Glomerular endothelial cell (primary cell): ENCODE results near the gene STAP2. TPM values are rescaled to one million over a fixed set of nuclear protein-coding genes. Genes with fewer than 3 reads are reported as not detected.

Experiments used
- DNase-seq: peaks from one replicate; pipeline ENCODE4 v3.0.0-alpha.2; 2011; ENCODE audit warnings: low read depth, low spot score; ENCODE audit errors: extremely low read depth
- total RNA-seq: library from RNA; depleted of rRNA; stranded (reverse); fragments of >200 nt; gene quantifications from 2 replicates; pipeline ENCODE4 v1.2.3, GENCODE V29; 2015

STAP2 gene, protein sequence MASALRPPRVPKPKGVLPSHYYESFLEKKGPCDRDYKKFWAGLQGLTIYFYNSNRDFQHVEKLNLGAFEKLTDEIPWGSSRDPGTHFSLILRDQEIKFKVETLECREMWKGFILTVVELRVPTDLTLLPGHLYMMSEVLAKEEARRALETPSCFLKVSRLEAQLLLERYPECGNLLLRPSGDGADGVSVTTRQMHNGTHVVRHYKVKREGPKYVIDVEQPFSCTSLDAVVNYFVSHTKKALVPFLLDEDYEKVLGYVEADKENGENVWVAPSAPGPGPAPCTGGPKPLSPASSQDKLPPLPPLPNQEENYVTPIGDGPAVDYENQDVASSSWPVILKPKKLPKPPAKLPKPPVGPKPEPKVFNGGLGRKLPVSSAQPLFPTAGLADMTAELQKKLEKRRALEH
- 28.8 and 29.3 TPM in 2 replicates for total RNA-seq

DNA sequence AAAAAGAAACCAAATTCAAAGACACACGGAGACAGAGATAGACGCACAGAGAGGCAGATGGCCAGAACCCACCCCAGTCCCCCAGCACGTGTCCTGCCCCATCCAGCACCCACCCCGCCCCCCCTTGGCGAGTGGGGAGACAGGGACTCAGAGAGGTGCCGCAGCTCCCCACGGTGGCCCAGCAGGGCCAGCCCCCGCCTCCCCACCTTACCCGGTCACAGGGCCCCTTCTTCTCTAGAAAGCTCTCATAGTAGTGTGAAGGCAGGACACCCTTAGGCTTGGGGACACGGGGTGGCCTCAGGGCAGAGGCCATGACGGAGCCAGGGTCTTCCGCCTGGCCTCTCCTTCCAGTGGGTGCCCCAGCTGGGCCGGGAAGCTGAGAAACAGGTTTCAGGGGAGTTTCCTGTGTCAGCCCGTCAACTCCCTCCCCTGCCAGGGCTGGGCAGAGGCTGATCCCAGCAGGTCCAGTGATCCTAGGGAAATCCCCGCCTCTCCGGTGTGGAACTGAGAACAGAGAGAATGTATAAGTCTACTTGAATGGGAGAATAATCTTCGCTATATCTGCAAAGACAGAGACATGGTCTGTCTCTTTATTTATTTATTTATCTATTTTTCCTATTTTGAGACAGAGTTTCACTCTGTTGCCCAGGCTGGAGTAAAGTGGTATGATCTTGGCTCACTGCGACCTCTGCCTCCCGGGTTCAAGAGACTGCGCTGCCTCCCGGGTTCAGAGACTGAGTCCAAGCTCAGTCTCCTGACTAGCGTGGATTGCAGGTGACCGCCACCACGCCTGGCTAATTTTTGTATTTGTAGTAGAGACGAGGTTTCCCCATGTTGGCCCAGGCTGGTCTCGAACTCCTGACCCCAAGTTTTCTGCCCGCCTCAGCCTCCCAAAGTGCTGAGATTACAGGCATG is at the start of gene STAP2:
Gene STAP2 (minus strand): TSS at position 387 of the 915 bp plus-strand sequence. CDS start 74 bp downstream, at position 313.
- DNase-seq, result no peak

DNA sequence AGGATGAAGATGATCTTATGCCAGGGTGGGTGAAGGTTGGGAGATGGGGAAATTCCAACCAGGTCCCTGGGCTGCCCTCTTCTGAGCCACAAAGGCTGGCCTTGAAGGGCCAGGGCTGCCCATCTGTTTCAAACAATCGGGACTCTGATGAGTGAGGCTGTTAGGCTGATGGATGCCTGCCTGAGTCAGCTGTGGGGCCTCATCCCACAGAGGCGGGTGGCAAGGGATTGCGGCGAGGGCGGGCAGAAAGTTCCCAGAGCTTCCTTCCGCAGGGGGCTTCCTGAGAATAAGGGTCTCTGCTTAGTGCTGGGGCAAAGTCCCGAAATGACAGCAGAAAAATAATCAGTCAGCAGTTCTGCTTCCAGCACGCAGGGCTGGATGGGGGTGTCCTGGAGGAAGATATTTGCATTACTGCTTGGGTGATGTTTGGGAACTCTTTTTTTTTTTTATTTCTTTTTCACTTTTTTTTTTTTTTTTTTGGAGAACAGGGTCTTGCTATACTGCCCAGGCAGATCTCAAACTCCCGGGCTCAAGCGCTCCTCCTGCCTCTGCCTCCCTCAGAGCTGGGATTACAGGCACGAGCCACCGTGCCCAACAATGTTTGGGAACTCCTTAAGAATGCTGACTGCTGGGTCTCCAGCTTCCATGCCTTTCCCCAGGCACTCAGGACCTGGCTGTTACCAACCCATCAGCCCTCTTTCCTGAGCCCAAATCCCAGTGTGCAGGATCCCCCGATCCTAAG is 47.6 kb upstream of the STAP2 start:
- no peak for DNase-seq

DNA sequence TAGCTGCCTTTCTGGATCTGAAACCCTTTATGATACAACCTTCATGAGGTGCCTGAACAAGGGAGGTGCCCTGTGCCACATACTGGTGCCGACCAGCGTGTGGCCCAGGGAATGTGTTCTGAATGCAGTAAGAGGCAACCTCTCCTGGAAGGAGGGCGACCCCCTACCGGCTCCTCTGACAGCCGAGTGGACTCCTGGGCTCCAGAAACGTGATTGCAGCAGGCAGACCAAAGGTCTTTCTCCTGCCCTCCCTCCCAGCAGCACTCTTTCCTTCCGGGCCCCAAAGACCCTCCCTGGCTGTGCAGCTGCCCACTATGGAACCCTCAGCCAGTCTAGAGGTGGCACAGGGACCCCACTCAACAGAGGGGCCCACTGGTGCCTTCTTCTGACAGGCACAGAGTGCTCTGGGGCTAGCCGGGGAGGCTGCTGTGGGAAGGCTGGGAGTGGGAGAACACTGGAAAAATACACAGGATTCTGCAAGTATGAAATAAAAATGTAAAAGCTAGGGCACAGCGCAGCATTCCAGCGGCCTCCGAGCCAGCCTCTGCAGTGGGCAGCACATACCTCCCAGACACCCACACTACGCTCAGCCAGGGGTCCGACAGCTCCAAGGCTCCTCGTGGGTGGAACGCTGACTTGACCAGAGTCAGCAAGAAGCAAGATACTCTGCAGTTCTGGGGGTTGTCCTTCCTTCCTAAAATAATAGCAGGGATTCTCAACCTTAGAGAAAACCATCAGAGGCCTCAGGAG is 46.8 kb upstream of the STAP2 start:
- DNase-seq, result no peak

DNA sequence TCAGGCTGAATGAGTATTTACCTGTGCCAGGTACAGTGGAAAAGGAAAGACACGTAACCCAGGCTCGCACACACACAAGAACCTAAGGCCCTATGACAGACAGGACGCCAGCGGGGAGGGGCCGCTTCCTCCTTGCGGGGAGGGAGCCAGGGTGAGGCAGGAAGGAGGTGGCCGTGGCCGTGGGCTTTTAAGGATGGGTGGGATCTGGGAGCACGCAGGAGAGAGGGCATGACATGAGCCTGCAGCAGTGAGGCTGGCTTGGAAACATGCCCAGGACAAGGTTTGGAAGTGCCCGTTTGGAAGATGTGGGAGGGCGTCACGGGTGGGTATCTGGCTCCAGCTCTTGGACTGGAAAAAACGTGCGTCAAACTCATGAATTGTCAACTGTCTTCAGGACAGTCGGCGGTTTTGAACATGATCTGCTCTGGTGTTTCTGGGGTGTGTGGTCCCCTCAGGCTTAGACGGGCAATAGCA is 41.7 kb upstream of the STAP2 start:
- DNase-seq, result no peak

DNA sequence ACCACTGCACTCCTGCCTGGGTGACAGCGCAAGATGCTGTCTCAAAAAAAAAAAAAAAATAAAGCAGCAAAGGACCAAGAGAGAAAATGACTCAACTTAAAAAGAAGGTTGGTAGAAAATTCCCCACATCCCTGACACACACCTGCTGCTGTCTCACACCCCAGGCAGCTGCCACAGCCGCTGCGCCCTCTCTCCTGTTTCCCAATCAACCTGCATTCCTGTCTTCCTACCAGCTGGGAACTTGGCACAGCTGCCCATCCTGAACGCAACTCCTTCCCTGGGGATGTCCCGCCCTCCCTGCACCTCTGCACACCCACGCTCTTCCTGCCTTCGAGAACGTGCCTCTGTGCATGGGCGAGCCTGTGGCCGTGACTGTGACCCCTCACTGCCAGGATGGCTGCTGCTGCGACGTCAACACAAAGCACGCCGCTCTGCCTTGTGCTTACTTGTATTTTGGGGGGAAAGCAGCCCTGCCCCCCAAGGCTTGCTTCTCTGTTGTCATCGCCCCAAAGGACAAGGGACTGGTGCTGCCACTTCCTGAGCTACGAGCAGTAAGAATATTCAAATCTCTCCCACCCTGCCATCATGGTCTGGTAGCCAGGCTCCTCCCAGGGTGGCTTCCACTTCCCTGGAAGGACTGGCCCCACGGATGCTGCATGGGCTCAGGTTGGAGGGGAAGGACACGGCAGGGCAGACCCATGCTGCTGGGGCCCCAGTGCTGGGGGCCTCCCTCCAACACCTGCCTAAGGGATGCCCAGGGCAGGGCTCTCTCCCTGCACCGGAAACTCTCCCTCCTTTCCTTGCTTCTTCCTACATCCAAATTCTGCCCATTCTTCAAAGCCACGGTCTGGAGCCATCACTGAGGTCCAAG is 41.0 kb upstream of the STAP2 start:
- no peak for DNase-seq

DNA sequence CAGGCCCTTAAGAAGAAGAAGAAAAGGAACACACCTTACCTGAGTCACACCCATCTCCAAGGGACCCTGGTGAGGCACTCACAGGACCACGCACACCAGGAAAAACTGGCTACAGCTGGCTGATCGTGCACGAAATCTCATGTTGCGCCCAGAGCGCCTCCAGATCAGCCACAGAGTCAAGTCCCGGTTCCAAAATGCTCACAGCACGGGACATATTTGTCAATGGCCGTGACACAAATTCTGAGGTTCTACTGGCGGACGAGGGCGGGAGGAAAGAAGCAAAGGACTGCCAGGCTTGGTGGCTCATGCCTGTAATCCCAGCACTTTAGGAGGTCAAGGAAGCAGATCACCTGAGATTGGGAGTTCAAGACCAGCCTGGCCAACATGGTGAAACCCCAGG is 40.3 kb upstream of the STAP2 start:
- no peak for DNase-seq

DNA sequence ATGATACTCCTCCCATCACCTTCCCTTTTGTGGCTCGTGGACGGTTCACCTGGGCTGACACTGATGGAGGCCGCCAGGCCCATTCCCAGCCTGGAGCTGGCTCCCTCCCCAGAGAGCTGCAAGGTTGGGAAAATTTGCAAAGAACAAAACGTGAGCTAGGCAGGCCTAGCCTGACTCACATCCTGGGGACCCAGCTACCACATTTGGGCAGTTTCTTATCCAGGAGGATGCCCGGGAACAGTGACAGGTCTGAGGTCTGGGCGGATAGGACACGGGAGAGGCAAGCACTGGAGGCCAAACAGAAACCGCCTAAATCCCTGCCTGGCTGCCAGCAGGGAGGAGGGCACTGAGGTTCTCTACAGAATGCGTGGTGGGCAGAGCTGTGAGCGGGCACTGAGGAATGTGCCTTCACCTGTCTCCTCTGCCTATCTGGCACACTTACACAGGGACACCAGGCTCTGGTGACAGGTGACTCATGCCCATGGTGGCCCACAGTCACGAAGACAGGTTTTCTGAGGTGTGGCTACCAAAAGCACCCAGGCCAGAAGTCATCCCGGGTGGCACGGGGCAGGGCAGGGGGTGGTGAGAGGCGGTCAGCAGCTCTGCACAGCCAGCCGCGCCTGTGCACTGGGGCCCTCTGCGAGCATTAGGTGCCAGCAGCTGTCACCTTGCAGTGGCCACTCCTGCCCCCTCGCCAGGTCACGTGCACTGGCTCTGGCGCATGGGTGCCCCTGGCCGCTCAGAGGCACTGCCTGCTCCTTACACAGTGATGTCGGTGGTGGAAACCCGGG is 38.6 kb upstream of the STAP2 start:
- no peak for DNase-seq

DNA sequence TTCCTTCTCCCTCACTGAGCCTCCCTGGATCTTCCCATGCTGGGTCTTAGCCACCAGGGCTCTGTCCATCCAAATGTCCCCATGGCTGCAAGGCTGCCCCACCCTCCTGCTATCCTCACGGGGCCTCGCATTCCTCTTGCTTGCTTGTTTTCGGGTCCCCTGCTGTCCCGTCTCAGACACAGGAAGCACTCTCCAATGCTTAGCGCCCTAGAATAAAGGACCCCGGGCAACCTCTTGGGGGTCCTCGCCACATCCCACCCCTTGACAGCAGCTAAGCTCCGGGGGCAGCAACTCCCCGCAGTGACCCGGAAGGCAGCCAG is 38.0 kb upstream of the STAP2 start:
- no peak for DNase-seq

DNA sequence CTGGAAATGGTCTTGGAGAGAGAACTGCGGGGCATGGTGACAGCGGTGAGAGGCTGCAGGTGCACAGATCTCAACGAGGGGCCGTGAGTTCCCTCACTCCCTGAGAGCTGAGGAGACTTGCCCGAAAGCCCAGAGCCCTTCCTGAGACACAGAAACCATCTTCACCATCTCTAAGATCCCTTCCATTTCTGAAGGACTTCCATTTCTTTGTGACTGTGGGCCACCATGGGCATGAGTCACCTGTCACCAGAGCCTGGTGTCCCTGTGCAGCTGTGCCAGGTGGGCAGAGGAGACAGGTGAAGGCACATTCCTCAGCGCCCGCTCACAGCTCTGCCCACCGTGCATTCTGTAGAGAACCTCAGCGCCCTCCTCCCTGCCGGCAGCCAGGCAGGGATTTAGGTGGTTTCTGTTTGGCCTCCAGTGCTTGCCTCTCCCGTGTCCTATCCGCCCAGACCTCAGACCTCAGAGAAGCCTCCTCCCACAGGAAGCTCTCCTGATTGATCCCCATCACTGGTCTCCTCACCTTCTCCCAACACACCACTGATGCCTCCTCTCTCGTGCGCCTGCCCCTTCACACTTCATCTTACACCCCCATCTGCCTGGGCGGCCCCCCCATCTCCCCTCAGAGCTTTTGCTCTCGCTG is 37.5 kb upstream of the STAP2 start:
- DNase-seq, result no peak

DNA sequence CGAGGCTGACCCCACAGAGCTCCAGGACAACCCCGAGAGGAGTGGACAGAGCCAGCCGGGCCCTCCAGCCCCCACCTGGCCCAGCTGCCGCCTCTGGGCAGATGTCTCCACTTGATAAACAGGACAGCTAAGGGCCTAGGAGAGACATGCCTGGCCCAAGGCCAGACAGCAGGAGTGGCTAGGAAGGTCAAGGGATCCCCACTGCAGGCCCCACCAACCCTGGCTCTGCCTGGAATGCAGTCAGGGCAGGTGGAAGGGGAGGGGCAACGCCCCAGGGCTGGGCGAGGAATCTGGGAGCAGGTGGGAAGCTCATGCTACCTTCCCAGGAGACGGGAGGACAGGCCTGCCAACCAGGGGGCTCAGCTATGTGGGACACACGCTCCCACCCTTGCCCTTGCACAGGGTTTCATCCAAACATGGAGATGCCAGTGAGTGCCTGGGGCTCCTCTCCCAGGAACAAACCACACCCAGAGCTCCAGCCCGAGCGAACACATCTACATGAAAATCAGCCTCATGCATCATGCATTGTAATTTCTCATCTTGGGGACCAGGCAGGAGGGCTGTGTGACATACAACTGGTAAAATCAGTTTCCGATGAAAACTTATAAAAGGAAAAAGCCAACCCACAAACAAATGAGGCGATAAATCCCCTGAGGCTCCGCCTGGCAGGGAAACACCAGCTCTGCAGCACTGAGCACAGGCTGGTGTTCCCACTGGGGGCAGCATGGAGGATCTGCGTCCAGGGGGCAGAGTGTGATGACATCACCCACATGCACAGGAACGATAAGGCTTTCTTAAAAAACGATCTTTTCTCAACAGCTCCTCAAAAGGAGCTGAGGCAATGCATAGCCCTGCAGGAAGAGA is 36.8 kb upstream of the STAP2 start:
- no peak for DNase-seq

DNA sequence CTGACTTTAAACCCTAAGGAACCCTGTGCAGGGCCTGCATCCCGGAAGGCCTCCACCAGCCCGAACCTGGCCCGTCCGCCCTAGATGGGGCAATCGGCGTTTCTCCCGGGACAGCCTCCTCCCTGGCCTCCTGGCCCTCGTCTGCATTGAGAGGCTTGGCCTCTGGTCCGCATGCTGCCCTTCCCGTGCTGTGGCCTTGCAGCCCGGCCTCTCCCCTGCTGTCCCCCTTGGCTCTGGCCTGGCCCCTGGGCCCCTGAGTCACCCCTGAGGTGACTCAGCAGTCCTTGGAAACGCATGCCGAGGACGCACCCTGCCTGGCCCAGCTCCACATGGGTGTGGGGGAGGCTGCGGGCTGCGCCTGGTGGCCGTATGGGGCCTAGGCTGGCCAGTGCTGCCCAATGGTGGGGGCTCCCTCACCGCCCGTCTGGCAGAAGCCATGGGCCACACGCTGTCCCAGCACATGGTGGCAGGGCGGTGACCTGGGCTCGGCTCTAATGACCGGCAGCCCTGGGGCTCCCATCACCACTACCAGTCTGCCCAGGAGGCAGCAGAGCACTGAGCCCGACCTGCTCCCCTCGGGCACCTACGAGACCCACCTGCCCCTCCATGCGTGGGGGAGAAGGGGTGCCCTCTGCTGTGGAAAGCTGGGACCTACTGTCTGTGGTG is 36.0 kb upstream of the STAP2 start:
- no peak for DNase-seq

DNA sequence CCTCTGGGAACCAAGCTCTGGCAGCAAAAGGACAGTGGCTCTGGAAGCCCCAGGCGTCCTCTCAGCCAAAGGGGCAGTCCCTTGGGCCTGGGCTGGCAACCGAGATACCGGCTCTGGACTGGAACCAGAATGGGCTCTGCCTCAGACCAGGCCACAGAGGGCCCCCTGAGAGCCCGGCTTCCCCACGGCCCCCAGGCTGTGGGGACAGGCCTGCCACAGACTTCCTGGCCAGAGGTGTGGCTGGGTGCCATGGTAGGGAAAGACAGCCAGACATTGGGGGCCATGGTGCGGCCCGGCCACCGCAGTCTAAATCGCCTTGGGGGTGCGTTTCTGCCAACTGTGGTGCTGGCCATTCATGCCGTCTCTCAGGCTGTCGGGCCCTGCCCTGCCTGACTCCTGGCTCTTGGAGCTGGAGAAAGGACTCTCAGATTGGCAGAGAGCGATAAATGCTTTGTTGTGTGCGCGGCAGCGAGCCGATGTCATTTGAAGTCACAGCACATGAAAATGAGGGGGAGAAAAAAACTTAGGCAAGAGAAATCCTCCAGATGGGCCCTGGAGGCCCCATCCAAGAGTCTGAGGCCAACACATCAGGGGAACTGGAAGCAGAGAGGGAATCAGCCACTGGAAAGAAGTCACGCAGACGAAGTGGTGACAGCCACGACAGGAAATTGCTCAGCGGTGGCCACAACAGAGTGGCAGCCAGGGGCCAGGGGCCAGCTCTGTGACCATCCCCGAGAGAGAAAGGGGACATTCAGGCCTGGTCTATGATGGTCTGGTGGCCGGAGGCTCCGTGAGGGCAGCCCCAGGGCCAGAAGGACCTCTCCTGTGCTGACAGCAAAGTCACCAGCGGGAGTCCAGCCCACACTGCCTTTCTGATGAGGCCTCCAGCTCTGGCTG is 35.2 kb upstream of the STAP2 start:
- DNase-seq, result no peak

DNA sequence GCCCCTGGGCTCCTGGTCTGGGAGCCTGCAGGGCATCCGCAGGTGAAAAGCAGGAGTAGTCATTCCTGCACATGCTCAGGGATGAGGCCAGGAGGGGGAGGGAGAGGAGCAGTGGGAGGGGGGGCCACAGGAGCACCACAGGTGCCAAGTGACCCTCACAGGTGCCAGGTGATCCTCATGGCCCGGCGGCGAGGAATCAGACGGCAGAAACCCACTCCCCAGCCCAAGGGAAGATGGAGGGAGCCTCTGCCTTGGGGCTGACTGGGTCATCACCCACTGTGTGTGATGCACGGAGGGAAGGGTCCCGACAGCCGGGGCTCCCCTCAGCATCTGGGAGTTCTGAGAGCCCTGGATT is 34.4 kb upstream of the STAP2 start:
- no peak for DNase-seq

DNA sequence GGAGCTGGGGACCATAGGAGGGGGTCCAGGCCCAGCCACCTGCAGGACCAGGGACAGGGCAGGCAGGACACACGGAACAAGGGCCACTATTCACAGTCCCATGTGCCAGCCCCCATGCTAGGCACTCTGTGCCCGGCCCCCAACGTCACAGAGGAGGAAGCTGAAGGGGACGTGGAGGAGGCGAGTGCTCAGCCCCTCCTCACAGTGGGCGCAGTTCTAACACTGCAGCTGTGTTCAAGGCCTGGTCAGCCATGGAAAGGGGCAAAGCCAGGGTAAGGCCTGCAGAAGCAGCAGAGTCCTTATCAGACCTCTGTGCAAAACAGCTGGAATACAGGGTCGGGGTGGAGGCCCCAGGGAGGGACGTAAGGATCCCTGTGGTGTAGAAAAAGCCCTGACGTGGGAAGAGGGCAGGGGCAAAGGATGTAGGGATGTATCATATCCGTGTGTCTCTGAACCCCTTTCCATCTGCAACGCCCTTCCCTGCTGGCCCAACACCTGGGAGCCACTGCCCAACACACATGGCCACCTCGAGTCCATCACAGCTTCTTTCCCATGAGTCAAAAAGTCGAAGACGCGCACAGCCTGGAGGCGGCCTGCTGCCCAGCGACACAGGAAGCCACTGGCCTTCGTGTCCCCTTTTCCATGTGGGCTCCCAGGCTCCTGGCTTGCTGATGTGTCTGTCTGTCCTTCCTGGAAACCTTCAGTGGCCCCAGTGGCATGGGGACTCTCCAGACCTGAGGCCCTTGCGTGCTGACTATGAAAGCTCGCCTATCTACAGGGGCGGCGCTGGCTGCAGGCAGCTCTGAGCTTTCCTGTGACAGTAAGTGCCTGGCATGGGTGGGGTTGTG is 33.8 kb upstream of the STAP2 start:
- DNase-seq, result no peak
